ENCODE data around the gene SPTSSB. TPM values are rescaled to one million over a fixed set of nuclear protein-coding genes. Genes with fewer than 3 reads are reported as not detected.

Gene SPTSSB
- total RNA-seq, 1 experiment from 2014 or later, result 0.31 TPM

DNA sequence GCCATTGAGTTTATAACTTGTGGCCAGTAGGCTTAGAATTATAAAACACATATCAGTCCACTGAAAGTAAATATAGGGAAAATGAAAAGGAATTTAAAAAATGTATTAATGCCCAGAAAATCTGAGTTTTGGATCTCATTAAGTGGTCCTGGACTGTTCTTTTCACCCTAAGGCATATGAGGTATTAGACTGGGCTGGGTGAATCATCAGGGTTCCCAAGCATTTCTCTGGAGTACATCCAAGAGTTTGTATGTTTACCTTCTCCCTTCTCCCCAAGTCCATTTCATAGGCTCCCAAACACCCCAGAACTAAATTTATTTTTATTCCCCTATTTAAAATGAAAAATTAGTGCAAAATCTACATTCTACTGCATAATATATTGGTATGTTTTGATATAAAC, 31.9 kb upstream of the SPTSSB start:
- no peak overlapping the region for H3K4me3 ChIP-seq (ENCODE audit: insufficient read depth, low read depth, low read length)
- no peak for DNase-seq
- no peaks in the 10 kb centered on the region for H3K27me3 ChIP-seq (ENCODE audit: control insufficient read depth, insufficient read depth, low read length)
- H3K36me3 ChIP-seq (replicated peaks; ENCODE audit: control insufficient read depth, insufficient read depth, low read length), result no peaks in the 10 kb centered on the region

DNA sequence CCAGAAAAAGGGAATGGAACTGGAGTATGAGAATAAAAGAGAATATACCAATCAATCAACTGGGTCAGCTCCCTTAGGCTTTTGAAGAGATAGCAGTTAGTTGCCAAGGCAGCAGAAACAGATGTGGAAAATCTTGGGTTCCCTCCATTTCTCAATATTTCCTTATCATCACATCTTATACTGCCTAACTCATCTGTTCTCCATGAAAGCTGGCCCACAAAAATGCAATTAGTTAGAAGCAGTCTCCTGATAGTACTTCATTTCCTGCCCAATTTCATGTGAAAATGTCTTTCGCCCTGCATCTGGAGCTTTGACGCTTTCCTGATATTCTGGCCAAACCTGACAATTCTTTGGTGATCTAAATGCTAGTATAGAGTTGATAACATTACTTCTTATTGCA, 30.1 kb upstream of the SPTSSB start:
- Histone ChIP-seq H3K36me3 (replicated peaks; ENCODE audit: control insufficient read depth, insufficient read depth, low read length) (no peaks in the 10 kb centered on the region), H3K27me3 (ENCODE audit: control insufficient read depth, insufficient read depth, low read length) (no peaks in the 10 kb centered on the region), H3K4me3 (ENCODE audit: insufficient read depth, low read depth, low read length) (no peak overlapping the region)
- no peak for DNase-seq

DNA sequence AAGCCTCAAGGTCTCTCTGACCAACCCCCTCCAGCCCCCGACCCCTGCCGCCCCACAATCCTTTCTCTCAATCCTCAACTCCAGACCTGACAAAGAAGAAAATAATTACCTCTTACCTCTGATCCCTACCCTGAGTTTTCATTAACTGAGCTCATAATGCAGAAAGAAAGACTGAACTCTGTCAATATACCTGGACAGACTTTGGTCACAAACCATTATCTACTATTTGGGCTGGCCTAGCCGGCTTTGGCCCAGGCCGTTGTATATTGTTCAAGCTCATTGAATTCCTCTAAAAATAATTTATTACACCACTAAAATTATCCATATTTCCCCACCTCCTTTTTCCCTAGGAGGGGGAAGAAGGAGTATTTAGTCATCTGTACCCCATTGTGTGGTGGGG, 29.3 kb upstream of the SPTSSB start:
- no peak overlapping the region for H3K4me3 ChIP-seq (ENCODE audit: insufficient read depth, low read depth, low read length)
- DNase-seq, result no peak
- no peaks in the 10 kb centered on the region for H3K36me3 ChIP-seq (replicated peaks; ENCODE audit: control insufficient read depth, insufficient read depth, low read length)
- H3K27me3 ChIP-seq (ENCODE audit: control insufficient read depth, insufficient read depth, low read length), result no peaks in the 10 kb centered on the region

DNA sequence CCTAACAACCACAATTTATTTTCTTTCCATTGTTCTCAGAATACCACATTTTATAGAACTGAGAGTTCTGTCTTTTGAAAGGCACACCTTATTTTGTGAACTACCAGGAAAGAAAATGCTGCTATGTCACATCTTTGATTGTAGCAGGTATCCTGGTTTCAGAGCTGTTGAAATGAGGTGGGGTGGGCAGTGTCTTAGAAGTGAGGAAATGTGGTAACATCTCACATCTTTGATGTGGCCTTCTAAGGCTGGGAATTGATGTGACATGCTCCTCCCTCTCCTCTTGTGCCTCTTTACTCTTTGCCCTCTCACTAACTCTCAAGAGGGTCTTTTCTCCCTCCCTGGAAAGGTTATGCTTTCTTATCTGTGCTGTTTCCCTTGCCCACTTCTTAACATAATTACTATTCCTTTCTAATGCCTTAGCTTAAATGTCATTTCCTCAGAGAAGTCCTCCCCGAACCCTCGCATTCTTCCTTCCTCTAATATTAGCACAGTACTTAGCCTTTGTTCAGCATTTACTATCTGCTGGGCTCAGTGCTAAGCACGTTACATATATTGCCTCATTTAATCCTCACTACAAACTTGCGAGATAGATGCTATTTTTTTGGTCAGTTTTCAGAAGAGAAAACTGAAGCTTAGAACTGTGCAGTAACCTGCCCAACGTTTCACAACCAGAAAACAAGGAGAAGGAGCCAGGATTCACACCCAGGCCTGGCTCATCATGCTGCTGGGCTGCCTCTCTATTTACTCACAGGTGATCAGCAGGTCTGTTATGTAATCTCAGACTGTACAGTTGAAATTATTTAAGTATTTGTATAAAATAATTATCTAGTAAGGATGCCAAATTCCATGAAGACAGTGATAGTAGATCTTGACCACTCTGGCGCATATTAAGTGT, 24.0 kb upstream of the SPTSSB start:
- Histone ChIP-seq H3K27me3 (ENCODE audit: control insufficient read depth, insufficient read depth, low read length) (no peaks in the 10 kb centered on the region), H3K36me3 (replicated peaks; ENCODE audit: control insufficient read depth, insufficient read depth, low read length) (no peaks in the 10 kb centered on the region), H3K4me3 (ENCODE audit: insufficient read depth, low read depth, low read length) (no peak overlapping the region)
- DNase-seq, result no peak

DNA sequence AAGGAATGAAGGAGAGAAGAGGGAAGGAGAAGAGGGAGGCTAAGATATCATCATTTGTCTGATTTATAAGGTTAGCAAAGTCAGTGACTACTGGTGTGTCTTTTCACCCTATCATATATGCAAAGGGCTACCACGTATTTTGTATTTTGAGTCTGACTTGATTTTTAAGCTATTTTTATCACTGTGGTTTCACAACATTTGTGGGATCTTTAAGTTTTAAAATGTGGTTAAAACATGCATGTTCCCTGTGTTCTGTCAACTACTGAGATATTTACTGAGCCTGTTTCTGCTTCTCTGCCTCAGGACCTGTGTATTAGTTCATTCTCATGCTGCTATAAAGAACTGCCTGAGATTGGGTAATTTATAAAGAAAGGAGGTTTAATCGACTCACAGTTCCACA, 22.5 kb upstream of the SPTSSB start:
- H3K4me3 ChIP-seq (ENCODE audit: insufficient read depth, low read depth, low read length), result no peak overlapping the region
- no peaks in the 10 kb centered on the region for H3K27me3 ChIP-seq (ENCODE audit: control insufficient read depth, insufficient read depth, low read length)
- no peak for DNase-seq
- H3K36me3 ChIP-seq (replicated peaks; ENCODE audit: control insufficient read depth, insufficient read depth, low read length), result no peaks in the 10 kb centered on the region

DNA sequence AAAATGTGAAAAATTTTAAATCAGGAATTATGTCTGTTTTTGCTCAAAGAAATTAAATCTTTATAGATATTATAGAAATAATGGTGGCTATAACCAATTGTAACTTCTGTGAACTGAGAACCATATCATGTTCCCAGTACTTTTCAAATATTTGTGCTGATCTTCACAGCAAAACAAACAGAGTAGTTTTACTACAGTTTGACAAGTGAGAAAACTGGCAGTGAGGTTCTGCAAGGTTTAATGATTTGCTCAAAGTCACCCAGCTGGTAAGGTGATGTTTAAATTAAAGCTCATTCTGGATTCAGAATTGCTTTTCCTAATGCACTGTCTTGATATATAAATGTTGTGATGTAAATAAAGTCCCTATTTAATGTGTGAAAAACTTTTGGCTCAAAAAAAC, 22.0 kb upstream of the SPTSSB start:
- H3K36me3 ChIP-seq (replicated peaks; ENCODE audit: control insufficient read depth, insufficient read depth, low read length), result no peaks in the 10 kb centered on the region
- no peaks in the 10 kb centered on the region for H3K27me3 ChIP-seq (ENCODE audit: control insufficient read depth, insufficient read depth, low read length)
- DNase-seq, result no peak
- H3K4me3 ChIP-seq (ENCODE audit: insufficient read depth, low read depth, low read length), result no peak overlapping the region

DNA sequence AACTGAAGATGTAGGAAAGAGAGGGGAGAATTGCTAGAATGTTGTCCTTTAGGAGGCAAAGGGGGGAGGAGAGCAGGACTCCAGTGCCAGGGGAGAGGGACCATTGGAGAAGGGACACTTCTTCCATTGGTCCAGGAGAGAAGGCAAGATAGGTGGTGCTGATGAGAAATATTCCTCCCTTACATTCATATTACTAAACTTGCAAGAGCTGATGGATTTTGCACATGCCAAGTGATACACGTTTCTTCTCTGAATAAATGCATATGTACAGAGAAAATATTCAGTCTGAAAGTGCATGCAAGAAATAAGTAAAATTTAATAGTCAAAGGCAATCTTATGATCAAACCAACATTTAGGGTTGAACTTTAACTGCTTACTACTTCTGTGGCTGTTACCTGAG, 21.5 kb upstream of the SPTSSB start:
- DNase-seq, result no peak
- Histone ChIP-seq H3K4me3 (ENCODE audit: insufficient read depth, low read depth, low read length) (no peak overlapping the region), H3K36me3 (replicated peaks; ENCODE audit: control insufficient read depth, insufficient read depth, low read length) (no peaks in the 10 kb centered on the region), H3K27me3 (ENCODE audit: control insufficient read depth, insufficient read depth, low read length) (no peaks in the 10 kb centered on the region)

DNA sequence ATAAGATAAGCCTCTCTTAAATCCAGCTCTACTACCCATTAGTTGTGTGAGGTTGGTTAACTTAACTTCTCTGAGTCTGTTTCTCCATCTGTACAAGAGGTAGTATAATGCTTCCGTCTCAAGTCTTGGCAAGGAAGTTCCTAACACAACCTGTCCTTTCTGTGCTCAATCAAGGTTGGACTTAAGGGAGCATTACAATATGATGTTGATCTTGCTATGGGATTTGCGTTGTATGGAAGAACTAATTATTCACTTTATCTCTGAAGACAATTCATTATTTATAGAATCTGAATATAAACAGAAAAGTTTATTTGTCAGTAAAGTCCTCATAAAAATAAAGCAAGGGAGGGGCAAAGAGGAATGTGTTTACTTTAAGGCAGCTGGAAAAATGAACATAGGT, 18.9 kb upstream of the SPTSSB start:
- no peaks in the 10 kb centered on the region for H3K36me3 ChIP-seq (replicated peaks; ENCODE audit: control insufficient read depth, insufficient read depth, low read length)
- no peak for DNase-seq
- H3K27me3 ChIP-seq (ENCODE audit: control insufficient read depth, insufficient read depth, low read length), result no peaks in the 10 kb centered on the region
- H3K4me3 ChIP-seq (ENCODE audit: insufficient read depth, low read depth, low read length), result no peak overlapping the region

DNA sequence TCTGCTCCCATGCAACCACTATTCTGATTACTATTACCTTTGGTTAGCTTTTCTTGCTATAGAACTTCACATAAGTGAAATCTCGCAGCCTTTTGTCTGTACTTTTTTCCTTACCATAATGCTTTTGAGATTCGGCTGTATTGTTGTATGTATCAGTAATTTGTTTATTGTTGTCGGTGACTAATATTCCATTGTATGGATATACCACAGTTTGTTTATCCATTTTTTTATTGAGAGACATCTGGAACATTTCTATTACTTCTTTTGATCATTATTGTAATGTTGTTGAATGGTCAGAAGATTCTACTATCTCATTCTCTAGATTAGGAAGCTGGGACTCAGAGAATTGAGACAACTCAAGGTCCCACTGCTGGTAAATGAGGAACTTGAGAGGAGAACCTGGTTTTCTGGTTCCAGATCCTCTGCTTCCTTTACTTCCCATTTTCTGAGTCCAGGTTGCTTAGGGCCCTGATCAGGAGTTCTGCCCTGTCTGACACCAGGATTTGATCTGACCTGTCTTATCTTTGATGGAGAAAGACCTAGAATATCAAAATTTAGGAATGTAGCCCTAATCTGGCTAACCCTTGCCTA, 18.2 kb upstream of the SPTSSB start:
- H3K4me3 ChIP-seq (ENCODE audit: insufficient read depth, low read depth, low read length), result no peak overlapping the region
- no peaks in the 10 kb centered on the region for H3K36me3 ChIP-seq (replicated peaks; ENCODE audit: control insufficient read depth, insufficient read depth, low read length)
- no peak for DNase-seq
- H3K27me3 ChIP-seq (ENCODE audit: control insufficient read depth, insufficient read depth, low read length), result no peaks in the 10 kb centered on the region

DNA sequence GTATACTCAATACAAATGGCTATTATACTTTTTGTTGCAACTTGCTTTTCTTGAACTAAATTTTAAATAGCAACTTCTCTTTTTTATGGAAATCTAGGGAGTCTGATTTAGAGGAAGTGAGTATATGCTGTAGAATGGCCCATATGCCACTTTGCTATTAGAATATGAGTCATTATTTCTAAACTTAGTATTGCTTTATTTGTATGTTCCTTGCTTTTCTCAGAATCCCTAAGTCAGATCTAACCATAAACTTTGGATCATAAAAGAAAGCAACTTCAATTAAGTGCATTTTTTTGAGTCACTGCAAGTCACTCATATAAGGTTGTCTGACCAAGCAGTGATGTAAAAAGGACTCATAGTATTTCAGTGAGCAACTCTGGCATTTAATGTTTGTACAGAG, 17.5 kb upstream of the SPTSSB start:
- Histone ChIP-seq H3K27me3 (ENCODE audit: control insufficient read depth, insufficient read depth, low read length) (no peaks in the 10 kb centered on the region), H3K4me3 (ENCODE audit: insufficient read depth, low read depth, low read length) (no peak overlapping the region), H3K36me3 (replicated peaks; ENCODE audit: control insufficient read depth, insufficient read depth, low read length) (no peaks in the 10 kb centered on the region)
- DNase-seq, result no peak

DNA sequence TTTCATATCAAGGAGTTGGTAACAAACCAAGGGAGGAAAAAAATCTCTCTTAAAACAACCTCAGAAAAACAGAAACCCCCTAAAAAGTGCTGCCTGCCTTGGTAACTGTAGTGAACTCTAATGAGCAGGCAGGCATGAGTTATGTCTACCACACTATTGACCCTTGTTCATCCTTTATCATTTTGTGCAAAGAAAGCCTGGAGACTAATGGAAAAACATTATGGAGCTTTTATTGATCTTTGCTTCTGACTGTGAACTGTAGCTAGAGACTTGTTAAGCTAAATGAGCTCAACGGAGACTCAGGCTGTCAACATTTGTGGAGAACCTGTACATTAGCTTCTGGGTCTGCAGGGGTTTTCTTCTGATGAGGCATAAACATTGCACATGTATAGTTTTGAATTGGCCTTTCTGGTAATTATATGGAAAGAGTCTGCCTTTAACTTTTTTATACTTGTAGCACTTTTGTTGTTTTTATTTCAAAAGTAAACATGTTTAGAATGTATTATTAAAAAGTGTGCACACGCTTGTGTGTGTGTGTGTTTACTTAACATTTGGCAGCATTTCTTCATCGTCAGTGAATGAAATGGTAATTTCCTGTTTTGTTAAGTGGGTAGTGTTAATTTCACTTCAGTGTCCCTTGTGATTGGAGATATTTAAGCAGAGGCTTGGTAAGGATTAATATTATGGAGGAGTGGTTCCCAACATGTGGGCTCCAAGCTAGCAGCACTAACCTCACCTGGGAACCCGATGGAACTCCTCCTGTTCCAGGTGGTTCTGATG, 15.9 kb upstream of the SPTSSB start:
- no peak for DNase-seq
- no peaks in the 10 kb centered on the region for H3K36me3 ChIP-seq (replicated peaks; ENCODE audit: control insufficient read depth, insufficient read depth, low read length)
- H3K27me3 ChIP-seq (ENCODE audit: control insufficient read depth, insufficient read depth, low read length), result no peaks in the 10 kb centered on the region
- H3K4me3 ChIP-seq (ENCODE audit: insufficient read depth, low read depth, low read length), result no peak overlapping the region

DNA sequence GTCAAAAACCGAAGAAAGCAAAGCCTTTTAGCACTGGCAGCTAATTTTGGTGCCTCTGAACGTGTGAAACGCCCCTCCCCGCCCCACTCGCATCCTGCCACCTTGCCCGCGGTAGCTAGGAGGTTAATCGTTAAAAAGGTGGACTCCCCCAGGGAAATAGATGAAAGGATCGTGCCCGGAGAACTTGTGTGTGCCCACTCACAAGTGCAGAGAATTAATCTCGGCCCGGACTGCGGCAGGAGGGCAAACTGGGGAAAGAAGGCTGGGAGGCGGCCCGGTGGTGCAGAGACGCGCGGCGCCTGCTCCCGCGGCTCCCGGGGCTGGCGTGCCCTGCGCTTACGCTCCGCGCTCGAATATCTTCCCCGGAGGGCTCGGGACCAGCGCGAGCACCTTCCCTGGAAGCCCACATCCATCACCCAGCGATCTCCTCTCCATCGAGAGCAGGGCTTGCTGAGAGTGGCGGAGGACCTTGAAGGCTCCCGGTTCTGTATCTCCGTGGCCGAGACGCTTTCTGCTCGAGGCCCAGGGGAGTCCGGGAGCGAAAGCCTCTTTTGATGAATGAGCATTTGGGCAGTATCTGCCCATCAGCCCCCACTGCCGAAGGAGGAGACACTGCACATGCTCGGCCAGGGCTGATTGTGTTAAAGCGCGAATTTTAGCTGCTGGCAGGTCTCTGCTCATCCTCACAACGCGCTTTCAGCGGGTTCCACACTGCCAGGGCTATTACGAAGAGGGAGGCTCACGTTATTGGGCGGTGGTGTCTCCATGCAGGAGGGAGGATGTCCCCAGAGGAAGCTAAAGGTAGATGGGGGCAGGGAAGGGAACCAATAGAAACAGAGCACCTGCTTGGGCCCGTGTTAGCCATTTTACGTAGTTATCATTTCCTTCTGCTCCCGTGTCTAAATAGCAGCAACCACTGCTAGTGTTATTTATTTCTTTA, 1.3 kb upstream of the SPTSSB start:
- peaks cover 25% of the 10 kb centered on the region for H3K27me3 ChIP-seq (ENCODE audit: control insufficient read depth, insufficient read depth, low read length)
- peak; percentile 65 for DNase-seq
- H3K36me3 ChIP-seq (replicated peaks; ENCODE audit: control insufficient read depth, insufficient read depth, low read length), result no peaks in the 10 kb centered on the region
- H3K4me3 ChIP-seq (ENCODE audit: insufficient read depth, low read depth, low read length), result peak overlapping the region; percentile 53

DNA sequence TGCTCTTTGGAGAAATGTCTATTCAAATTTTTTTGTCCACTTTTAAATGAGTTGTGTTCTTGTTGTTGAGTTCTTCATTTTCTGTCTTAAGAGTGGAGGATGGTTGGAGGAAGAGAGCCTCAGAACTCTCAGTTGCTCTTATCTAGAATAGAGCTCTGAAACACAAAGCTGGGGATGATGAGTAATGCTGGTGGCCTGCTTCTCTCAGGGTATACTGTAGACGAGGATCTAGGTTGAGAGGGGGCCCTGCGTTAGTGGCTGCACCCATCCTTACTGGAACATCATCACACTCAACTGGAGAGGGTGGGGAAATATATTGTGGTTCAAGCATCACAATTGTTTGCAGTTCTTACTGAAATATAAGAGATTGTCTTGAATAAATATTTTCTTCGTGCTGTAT, 1.8 kb downstream of the SPTSSB start:
- Histone ChIP-seq H3K4me3 (ENCODE audit: insufficient read depth, low read depth, low read length) (no peak overlapping the region), H3K27me3 (ENCODE audit: control insufficient read depth, insufficient read depth, low read length) (peaks cover 25% of the 10 kb centered on the region), H3K36me3 (replicated peaks; ENCODE audit: control insufficient read depth, insufficient read depth, low read length) (no peaks in the 10 kb centered on the region)
- DNase-seq, result peak; percentile 25

DNA sequence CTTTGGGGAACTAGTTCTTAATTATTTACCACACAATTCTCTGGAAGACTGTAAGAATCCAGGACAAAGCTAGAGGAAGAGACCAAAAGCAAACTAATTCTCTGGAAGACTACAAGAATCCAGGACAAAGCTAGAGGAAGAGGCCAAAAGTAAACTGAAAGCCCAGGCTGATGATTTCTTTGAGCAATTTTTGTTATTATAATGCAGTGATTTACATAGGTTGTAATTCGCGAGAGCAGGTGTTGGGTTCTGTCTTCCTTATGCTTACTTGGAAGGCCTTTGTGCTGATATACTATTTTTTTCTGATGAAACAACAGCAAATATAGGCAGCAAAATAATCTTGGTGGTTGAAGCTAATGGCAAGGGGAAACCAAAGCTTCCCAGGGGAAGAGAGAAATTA, 5.2 kb downstream of the SPTSSB start:
- no peak for DNase-seq
- peaks cover 2% of the 10 kb centered on the region; the same call in 1 of the 2 replicates for H3K27me3 ChIP-seq (ENCODE audit: control insufficient read depth, insufficient read depth, low read length)
- no peaks in the 10 kb centered on the region for H3K36me3 ChIP-seq (replicated peaks; ENCODE audit: control insufficient read depth, insufficient read depth, low read length)
- H3K4me3 ChIP-seq (ENCODE audit: insufficient read depth, low read depth, low read length), result no peak overlapping the region

All from H7 (cell line).